Measurements from ENCODE around the gene DGCR2.

DGCR2 gene

GRCh38 chr22:19133561-19133960, 11.3 kb upstream of the DGCR2 start:
- Histone ChIP-seq H3K4me3 (ENCODE audit: insufficient read depth, low read depth, low read length) (no peak overlapping the region), H3K36me3 (ENCODE audit: control insufficient read depth, insufficient read depth, low read length) (no peaks in the 10 kb centered on the region), H3K9me3 (ENCODE audit: control insufficient read depth, low read length) (no peaks in the 10 kb centered on the region), H3K27me3 (ENCODE audit: control insufficient read depth, insufficient read depth, low read length, poor library complexity, severe bottlenecking) (no peaks in the 10 kb centered on the region), H3K27ac (ENCODE audit: insufficient read depth, low read depth, low read length, poor library complexity, severe bottlenecking) (no peak overlapping the region), H3K4me1 (ENCODE audit: control insufficient read depth, insufficient read depth, low read length) (no peaks in the 10 kb centered on the region)
- 95 to 96% methylated on average over 13 of the region's 13 CpGs for WGBS, 2 experiments

- Histone ChIP-seq H3K9me3 (ENCODE audit: control insufficient read depth, low read length) (no peaks in the 10 kb centered on the region), H3K27me3 (ENCODE audit: control insufficient read depth, insufficient read depth, low read length, poor library complexity, severe bottlenecking) (no peaks in the 10 kb centered on the region), H3K4me1 (ENCODE audit: control insufficient read depth, insufficient read depth, low read length) (no peaks in the 10 kb centered on the region), H3K27ac (ENCODE audit: insufficient read depth, low read depth, low read length, poor library complexity, severe bottlenecking) (no peak overlapping the region), H3K4me3 (ENCODE audit: insufficient read depth, low read depth, low read length) (no peak overlapping the region), H3K36me3 (ENCODE audit: control insufficient read depth, insufficient read depth, low read length) (no peaks in the 10 kb centered on the region)
- 95% methylated on average over 9 of the region's 9 CpGs for WGBS, 2 experiments
These were observed 10.6 kb upstream of the DGCR2 start for GRCh38 chr22:19132693-19133400.

DNA sequence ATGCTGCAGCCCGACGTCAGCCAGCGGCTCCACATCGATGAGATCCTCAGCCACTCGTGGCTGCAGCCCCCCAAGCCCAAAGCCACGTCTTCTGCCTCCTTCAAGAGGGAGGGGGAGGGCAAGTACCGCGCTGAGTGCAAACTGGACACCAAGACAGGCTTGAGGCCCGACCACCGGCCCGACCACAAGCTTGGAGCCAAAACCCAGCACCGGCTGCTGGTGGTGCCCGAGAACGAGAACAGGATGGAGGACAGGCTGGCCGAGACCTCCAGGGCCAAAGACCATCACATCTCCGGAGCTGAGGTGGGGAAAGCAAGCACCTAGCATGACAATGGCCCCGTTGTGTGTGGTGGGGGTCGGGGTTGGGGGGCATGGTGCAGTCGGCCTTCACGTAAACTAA, 9.9 kb upstream of the DGCR2 start:
- WGBS, 2 experiments: 94% methylated on average over 20 of the region's 20 CpGs
- Histone ChIP-seq H3K9me3 (ENCODE audit: control insufficient read depth, low read length) (no peaks in the 10 kb centered on the region), H3K4me3 (ENCODE audit: insufficient read depth, low read depth, low read length) (no peak overlapping the region), H3K36me3 (ENCODE audit: control insufficient read depth, insufficient read depth, low read length) (no peaks in the 10 kb centered on the region), H3K27ac (ENCODE audit: insufficient read depth, low read depth, low read length, poor library complexity, severe bottlenecking) (no peak overlapping the region), H3K4me1 (ENCODE audit: control insufficient read depth, insufficient read depth, low read length) (no peaks in the 10 kb centered on the region), H3K27me3 (ENCODE audit: control insufficient read depth, insufficient read depth, low read length, poor library complexity, severe bottlenecking) (no peaks in the 10 kb centered on the region)

- Histone ChIP-seq H3K36me3 (ENCODE audit: control insufficient read depth, insufficient read depth, low read length) (no peaks in the 10 kb centered on the region), H3K27me3 (ENCODE audit: control insufficient read depth, insufficient read depth, low read length, poor library complexity, severe bottlenecking) (no peaks in the 10 kb centered on the region), H3K27ac (ENCODE audit: insufficient read depth, low read depth, low read length, poor library complexity, severe bottlenecking) (no peak overlapping the region), H3K4me3 (ENCODE audit: insufficient read depth, low read depth, low read length) (no peak overlapping the region), H3K9me3 (ENCODE audit: control insufficient read depth, low read length) (no peaks in the 10 kb centered on the region), H3K4me1 (ENCODE audit: control insufficient read depth, insufficient read depth, low read length) (no peaks in the 10 kb centered on the region)
- WGBS, 2 experiments: 96 to 97% methylated on average over 19 of the region's 19 CpGs
These were observed 9.4 kb upstream of the DGCR2 start for GRCh38 chr22:19131685-19132015.

DNA sequence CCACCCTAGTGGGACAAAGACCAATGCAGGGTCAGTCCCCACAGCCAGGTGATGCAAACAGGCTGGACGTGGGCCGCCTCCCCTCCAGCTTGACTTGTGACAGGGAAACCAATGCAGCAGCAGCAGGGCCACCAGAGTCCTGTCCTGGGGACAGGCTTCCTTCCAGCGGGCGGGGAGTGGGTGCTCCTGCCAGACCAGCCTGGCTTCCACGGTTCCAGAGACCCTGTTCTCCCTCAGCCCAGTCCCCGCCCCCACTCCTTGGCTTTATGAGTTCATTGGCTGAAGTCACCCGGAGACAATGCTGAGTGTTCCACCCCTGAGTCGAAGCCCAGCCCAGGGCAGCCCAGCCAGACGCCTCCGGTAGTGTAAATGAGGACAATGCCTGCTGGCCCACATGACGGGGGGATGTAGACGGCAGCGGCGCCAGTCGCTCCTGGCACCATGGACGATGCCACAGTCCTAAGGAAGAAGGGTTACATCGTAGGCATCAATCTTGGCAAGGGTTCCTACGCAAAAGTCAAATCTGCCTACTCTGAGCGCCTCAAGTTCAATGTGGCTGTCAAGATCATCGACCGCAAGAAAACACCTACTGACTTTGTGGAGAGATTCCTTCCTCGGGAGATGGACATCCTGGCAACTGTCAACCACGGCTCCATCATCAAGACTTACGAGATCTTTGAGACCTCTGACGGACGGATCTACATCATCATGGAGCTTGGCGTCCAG, 8.9 kb upstream of the DGCR2 start, which contains the start of gene TSSK2:
TSSK2 (plus strand) TSS at position 350 of the 726 bp plus-strand sequence; CDS start at position 442, 92 bp downstream.
- WGBS, 2 experiments: 90 to 92% methylated on average over 27 of the region's 27 CpGs
- no peak within 1 kb of the TSS for H3K4me3 ChIP-seq (ENCODE audit: insufficient read depth, low read depth, low read length)
- no peaks in the 10 kb centered on the region for H3K36me3 ChIP-seq (ENCODE audit: control insufficient read depth, insufficient read depth, low read length)
- no peaks in the 10 kb centered on the region for H3K9me3 ChIP-seq (ENCODE audit: control insufficient read depth, low read length)
- no peak within 1 kb of the TSS for H3K27ac ChIP-seq (ENCODE audit: insufficient read depth, low read depth, low read length, poor library complexity, severe bottlenecking)
- no peaks in the 10 kb centered on the region for H3K27me3 ChIP-seq (ENCODE audit: control insufficient read depth, insufficient read depth, low read length, poor library complexity, severe bottlenecking)
- H3K4me1 ChIP-seq (ENCODE audit: control insufficient read depth, insufficient read depth, low read length): no peaks in the 10 kb centered on the region

DNA sequence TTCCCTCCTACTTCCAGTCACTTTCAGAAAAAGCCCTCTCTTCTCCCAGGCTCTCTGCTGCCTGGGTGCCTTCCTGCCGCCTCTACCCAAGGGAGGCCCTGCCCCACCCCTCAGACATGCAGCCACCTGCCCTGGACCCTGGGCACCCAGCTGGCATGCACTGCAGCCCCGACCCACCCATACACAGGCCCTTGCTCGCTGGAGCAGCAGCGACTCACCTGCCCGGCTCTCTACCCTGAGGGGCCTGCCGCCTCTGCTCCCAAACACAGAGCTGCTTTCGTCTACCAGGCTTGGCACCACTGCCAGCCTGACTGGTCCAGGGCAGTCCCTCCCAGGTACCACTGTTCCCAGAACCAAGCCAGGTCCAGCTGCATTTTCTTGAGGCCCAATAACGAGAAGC, 7.7 kb upstream of the DGCR2 start:
- Histone ChIP-seq H3K36me3 (ENCODE audit: control insufficient read depth, insufficient read depth, low read length) (no peaks in the 10 kb centered on the region), H3K27ac (ENCODE audit: insufficient read depth, low read depth, low read length, poor library complexity, severe bottlenecking) (no peak overlapping the region), H3K9me3 (ENCODE audit: control insufficient read depth, low read length) (no peaks in the 10 kb centered on the region), H3K27me3 (ENCODE audit: control insufficient read depth, insufficient read depth, low read length, poor library complexity, severe bottlenecking) (no peaks in the 10 kb centered on the region), H3K4me1 (ENCODE audit: control insufficient read depth, insufficient read depth, low read length) (no peaks in the 10 kb centered on the region), H3K4me3 (ENCODE audit: insufficient read depth, low read depth, low read length) (no peak overlapping the region)
- WGBS, 2 experiments: 85 to 87% methylated on average over 8 of the region's 8 CpGs

GRCh38 chr22:19128946-19129727, 6.9 kb upstream of the DGCR2 start:
- Histone ChIP-seq H3K27me3 (ENCODE audit: control insufficient read depth, insufficient read depth, low read length, poor library complexity, severe bottlenecking) (no peaks in the 10 kb centered on the region), H3K9me3 (ENCODE audit: control insufficient read depth, low read length) (no peaks in the 10 kb centered on the region), H3K4me3 (ENCODE audit: insufficient read depth, low read depth, low read length) (no peak overlapping the region), H3K4me1 (ENCODE audit: control insufficient read depth, insufficient read depth, low read length) (no peaks in the 10 kb centered on the region), H3K27ac (ENCODE audit: insufficient read depth, low read depth, low read length, poor library complexity, severe bottlenecking) (no peak overlapping the region), H3K36me3 (ENCODE audit: control insufficient read depth, insufficient read depth, low read length) (no peaks in the 10 kb centered on the region)
- whole genome bisulfite sequencing, 2 experiments: 87 to 94% methylated on average over 7 of the region's 7 CpGs

DNA sequence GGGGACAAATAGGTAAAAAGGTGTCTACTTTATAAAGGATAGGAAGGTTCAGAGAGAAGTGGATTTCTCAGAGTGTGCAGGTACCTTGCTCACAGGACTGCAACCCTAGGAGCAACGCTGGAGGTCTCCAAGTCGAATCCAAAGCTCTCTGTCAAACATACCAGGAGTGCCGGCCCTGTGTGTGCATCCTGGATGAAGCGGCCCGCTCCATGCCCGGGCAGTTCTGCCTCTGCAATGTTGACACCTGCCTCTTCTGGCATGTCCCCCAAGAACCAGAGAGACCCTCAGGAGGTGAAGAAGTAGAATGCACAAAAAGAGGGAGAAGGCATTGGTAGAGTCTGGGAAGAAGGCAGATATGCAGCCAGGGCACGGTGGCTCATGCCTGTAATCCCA, 5.8 kb upstream of the DGCR2 start:
- H3K27me3 ChIP-seq (ENCODE audit: control insufficient read depth, insufficient read depth, low read length, poor library complexity, severe bottlenecking): no peaks in the 10 kb centered on the region
- no peak overlapping the region for H3K27ac ChIP-seq (ENCODE audit: insufficient read depth, low read depth, low read length, poor library complexity, severe bottlenecking)
- no peak overlapping the region for H3K4me3 ChIP-seq (ENCODE audit: insufficient read depth, low read depth, low read length)
- no peaks in the 10 kb centered on the region for H3K4me1 ChIP-seq (ENCODE audit: control insufficient read depth, insufficient read depth, low read length)
- no peaks in the 10 kb centered on the region for H3K36me3 ChIP-seq (ENCODE audit: control insufficient read depth, insufficient read depth, low read length)
- WGBS, 2 experiments: 86 to 89% methylated on average over 7 of the region's 7 CpGs
- H3K9me3 ChIP-seq (ENCODE audit: control insufficient read depth, low read length): no peaks in the 10 kb centered on the region

GRCh38 chr22:19127329-19128008, 5.3 kb upstream of the DGCR2 start:
- Histone ChIP-seq H3K4me3 (ENCODE audit: insufficient read depth, low read depth, low read length) (no peak overlapping the region), H3K36me3 (ENCODE audit: control insufficient read depth, insufficient read depth, low read length) (no peaks in the 10 kb centered on the region), H3K27me3 (ENCODE audit: control insufficient read depth, insufficient read depth, low read length, poor library complexity, severe bottlenecking) (no peaks in the 10 kb centered on the region), H3K4me1 (ENCODE audit: control insufficient read depth, insufficient read depth, low read length) (no peaks in the 10 kb centered on the region), H3K9me3 (ENCODE audit: control insufficient read depth, low read length) (no peaks in the 10 kb centered on the region), H3K27ac (ENCODE audit: insufficient read depth, low read depth, low read length, poor library complexity, severe bottlenecking) (no peak overlapping the region)
- 91 to 93% methylated on average over 16 of the region's 16 CpGs for WGBS, 2 experiments

Data from ectodermal cell (in vitro differentiated cells).